Inferior parietal cortex (tissue), 1 donor: ENCODE results near the gene HOXB7.

Experiments
- DNase-seq: peaks from one replicate; pipeline ENCODE4 v3.0.0-alpha.2; 2016; ENCODE audit errors: extremely low spot score

HOXB7 gene

GRCh38 chr17:48579471-48579759, 31.4 kb downstream of the HOXB7 start:
- no peak for DNase-seq

GRCh38 chr17:48578616-48579470, 32.0 kb downstream of the HOXB7 start:
- no peak for DNase-seq

- peak; percentile 6 for DNase-seq
Measured at GRCh38 chr17:48577946-48578615, 32.7 kb downstream of the HOXB7 start, which contains the start of gene HOXB4. Gene HOXB4, minus strand, starts transcription at chr17:48578350. Its CDS starts 31 bp downstream, at chr17:48578319.

- DNase-seq = no peak
Measured at GRCh38 chr17:48577330-48577945, 33.4 kb downstream of the HOXB7 start.

- DNase-seq = no peak
Measured at GRCh38 chr17:48576479-48577309, 34.1 kb downstream of the HOXB7 start.

GRCh38 chr17:48575673-48576478, 34.9 kb downstream of the HOXB7 start:
- no peak for DNase-seq

GRCh38 chr17:48575066-48575582, 35.7 kb downstream of the HOXB7 start:
- DNase-seq = no peak

- no peak for DNase-seq
Measured at GRCh38 chr17:48574505-48575065, 36.2 kb downstream of the HOXB7 start.

- no peak for DNase-seq
Measured at GRCh38 chr17:48571826-48572417, 38.9 kb downstream of the HOXB7 start.

- DNase-seq = no peak
Measured at GRCh38 chr17:48571024-48571818, 39.6 kb downstream of the HOXB7 start.

- no peak for DNase-seq
Measured at GRCh38 chr17:48570325-48571023, 40.3 kb downstream of the HOXB7 start.

GRCh38 chr17:48569674-48570324, 41.0 kb downstream of the HOXB7 start:
- no peak for DNase-seq

- DNase-seq = no peak
Measured at GRCh38 chr17:48569240-48569582, 41.6 kb downstream of the HOXB7 start.

GRCh38 chr17:48568499-48569239, 42.1 kb downstream of the HOXB7 start:
- DNase-seq = no peak

GRCh38 chr17:48567646-48568354, 43.0 kb downstream of the HOXB7 start:
- DNase-seq = no peak

- DNase-seq = no peak
Measured at GRCh38 chr17:48567209-48567608, 43.6 kb downstream of the HOXB7 start.

GRCh38 chr17:48566717-48567116, 44.1 kb downstream of the HOXB7 start:
- no peak for DNase-seq
